Gastroesophageal sphincter (tissue), 2 donors: Measurements from ENCODE around the gene PDHB.

Experiments
- EP300 ChIP-seq: sonication (generic); formaldehyde crosslinking; IDR thresholded peaks from one replicate; pipeline ENCODE4 v1.6.1; 2017; ENCODE audit warnings: antibody characterized with exemption, mild to moderate bottlenecking
- POLR2AphosphoS5 ChIP-seq: sonication (generic); formaldehyde crosslinking; IDR thresholded peaks from one replicate; pipeline ENCODE4 v1.6.1; 2017; ENCODE audit warnings: antibody characterized with exemption

- TF ChIP-seq EP300, result no peak
- no peak for TF ChIP-seq POLR2AphosphoS5
These were observed 24.0 kb downstream of the PDHB start for GRCh38 chr3:58409663-58410062.
